AG10803 (cell line): ENCODE data around the gene ZNF800.
"Not testable (repeated sequence)": the region's sequence is repeated elsewhere in the genome, so short reads cannot be mapped to it uniquely, and the experiment has no call there.

Source experiments
- DNase-seq: peaks from one replicate; pipeline ENCODE4 v3.0.0; 2010; ENCODE audit warnings: low read depth
- H3K4me3 ChIP-seq: 2 replicates; pipeline ENCODE4 v1.5.1; 2011; ENCODE audit warnings: mild to moderate bottlenecking, low read length, control low read depth
- CTCF ChIP-seq: conservative IDR thresholded peaks from 2 replicates; pipeline ENCODE4 v1.5.1; 2011; ENCODE audit warnings: mild to moderate bottlenecking, low read length, control low read depth, inconsistent platforms

The ZNF800 gene

GRCh38 chr7:127392566-127393367 lies at the start of gene ZNF800:
Gene ZNF800 (minus strand): TSS chr7:127392708. CDS start chr7:127391557, 1,151 bp downstream.
- H3K4me3 ChIP-seq: peak within 1 kb of the TSS; percentile 82
- TF ChIP-seq CTCF: no peak
- DNase-seq: peak; percentile 86

- no peak for TF ChIP-seq CTCF
- DNase-seq: no peak
These were observed 47.7 kb upstream of the ZNF800 start for GRCh38 chr7:127440206-127440605.

GRCh38 chr7:127438836-127439235 lies 46.3 kb upstream of the ZNF800 start:
- no peak for DNase-seq

More at GRCh38 chr7:127440206-127440605, 47.7 kb upstream of the ZNF800 start:
- H3K4me3 ChIP-seq: no peak overlapping the region

GRCh38 chr7:127437837-127438236 lies 45.3 kb upstream of the ZNF800 start:
- no peak for TF ChIP-seq CTCF
- H3K4me3 ChIP-seq: no peak overlapping the region
- DNase-seq: peak; percentile 74

More at GRCh38 chr7:127438836-127439235, 46.3 kb upstream of the ZNF800 start:
- H3K4me3 ChIP-seq: no peak overlapping the region
- no peak for TF ChIP-seq CTCF

- DNase-seq: no peak
- no peak overlapping the region for H3K4me3 ChIP-seq
- TF ChIP-seq CTCF: no peak
These were observed 44.7 kb upstream of the ZNF800 start for GRCh38 chr7:127437241-127437640.

GRCh38 chr7:127429281-127429680 lies 36.8 kb upstream of the ZNF800 start:
- H3K4me3 ChIP-seq, DNase-seq: not testable (repeated sequence)

GRCh38 chr7:127419196-127419595 lies 26.7 kb upstream of the ZNF800 start:
- no peak for TF ChIP-seq CTCF
- no peak overlapping the region for H3K4me3 ChIP-seq
- DNase-seq: no peak
